Thymus (tissue), 11 donors: ENCODE results near the gene NOS1. TPM values are rescaled to one million over a fixed set of nuclear protein-coding genes. Genes with fewer than 3 reads are reported as not detected.

Experiments used
- DNase-seq, 9 donors: peaks; one replicate each; pipeline ENCODE4 v3.0.0-alpha.2; 2013; ENCODE audit warnings: low spot score in 9 of 9, low read depth in 6 of 9, missing footprints in 1 of 9
- H3K27ac ChIP-seq, 2 donors: one replicate each; pipeline ENCODE4 v1.5.1; 2013; ENCODE audit warnings: control low read depth in 1 of 2, low read depth in 1 of 2, low read length in 1 of 2, mild to moderate bottlenecking in 1 of 2, moderate library complexity in 1 of 2
- H3K27me3 ChIP-seq, 2 donors: one replicate each; pipeline ENCODE4 v1.5.1; 2013; ENCODE audit warnings: low read length in 1 of 2; ENCODE audit not compliant: control insufficient read depth in 2 of 2, insufficient read depth in 1 of 2
- H3K36me3 ChIP-seq, 2 donors: one replicate each; pipeline ENCODE4 v1.5.1; 2013; ENCODE audit warnings: low read length in 1 of 2, mild to moderate bottlenecking in 1 of 2, moderate library complexity in 1 of 2; ENCODE audit not compliant: control insufficient read depth in 2 of 2, insufficient read depth in 2 of 2
- H3K4me1 ChIP-seq, 2 donors: one replicate each; pipeline ENCODE4 v1.5.1; 2013; ENCODE audit warnings: low read length in 2 of 2; ENCODE audit not compliant: control insufficient read depth in 2 of 2, insufficient read depth in 2 of 2
- H3K4me3 ChIP-seq, 2 donors: one replicate each; pipeline ENCODE4 v1.5.1; 2013; ENCODE audit warnings: low read length in 2 of 2, control low read depth in 1 of 2, mild to moderate bottlenecking in 1 of 2
- H3K9me3 ChIP-seq, 2 donors: one replicate each; pipeline ENCODE4 v1.5.1; 2013; ENCODE audit warnings: low read length in 1 of 2, mild to moderate bottlenecking in 1 of 2; ENCODE audit not compliant: control insufficient read depth in 2 of 2, insufficient read depth in 1 of 2
- WGBS: extraction: QIAGEN DNeasy Blood & Tissue Kit; methylation state at CpG from one replicate; pipeline ENCODE4 v1.1.7; 2013; 5-methylcytosine and 5-hydroxymethylcytosine counted together
- polyA plus RNA-seq: library from polyadenylated mRNA; stranded (reverse); fragments of 200-250 nt; gene quantifications from one replicate; pipeline ENCODE4 v1.2.3, GENCODE V29; 2013
- total RNA-seq: library from RNA; stranded (reverse); fragments of 120-200 nt; gene quantifications from one replicate; pipeline ENCODE4 v1.2.4, GENCODE V29; 2013
- donor health status: healthy.

Gene NOS1
- total and polyA plus RNA-seq, 2 donors: 0.05 to 0.23 TPM

GRCh38 chr12:117178745-117179144, 182.7 kb downstream of the NOS1 start:
- WGBS: 98% methylated on average over 2 of the region's 2 CpGs
- peaks cover 32 to 79% of the 10 kb centered on the region in 2 donors for H3K36me3 ChIP-seq
- H3K27me3 ChIP-seq: no peaks in the 10 kb centered on the region
- no peak overlapping the region for H3K27ac ChIP-seq
- peaks cover 0 to 9% of the 10 kb centered on the region in 2 donors for H3K9me3 ChIP-seq
- no peaks in the 10 kb centered on the region for H3K4me1 ChIP-seq
- DNase-seq: no peak
- H3K4me3 ChIP-seq: no peak overlapping the region

GRCh38 chr12:117178301-117178700, 183.1 kb downstream of the NOS1 start:
- Histone ChIP-seq H3K9me3 (peaks cover 0 to 9% of the 10 kb centered on the region in 2 donors), H3K27me3 (no peaks in the 10 kb centered on the region), H3K27ac (no peak overlapping the region), H3K4me3 (no peak overlapping the region), H3K4me1 (no peaks in the 10 kb centered on the region), H3K36me3 (peaks cover 33 to 79% of the 10 kb centered on the region in 2 donors)
- no peak for DNase-seq
- 92% methylated on average over 10 of the region's 10 CpGs for WGBS

DNA sequence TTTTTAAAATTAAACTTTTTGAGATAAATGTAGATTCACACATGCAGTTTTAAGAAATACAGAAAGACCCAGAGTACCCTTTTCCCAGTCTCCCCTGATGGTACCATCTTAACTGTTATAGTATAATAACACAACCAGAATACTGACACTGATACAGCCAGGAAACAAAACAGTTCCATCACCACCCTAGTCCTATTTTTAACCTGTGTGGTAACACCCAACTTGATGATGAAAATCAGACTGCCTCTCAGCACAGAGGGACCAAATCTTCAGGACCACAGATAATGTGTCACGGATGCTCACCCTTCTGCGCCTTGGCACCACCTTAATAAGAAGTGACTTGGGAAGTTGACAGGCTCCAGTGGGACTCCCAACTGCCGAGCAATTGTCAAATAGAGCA, 189.3 kb downstream of the NOS1 start:
- WGBS: 99% methylated on average over 3 of the region's 3 CpGs

DNA sequence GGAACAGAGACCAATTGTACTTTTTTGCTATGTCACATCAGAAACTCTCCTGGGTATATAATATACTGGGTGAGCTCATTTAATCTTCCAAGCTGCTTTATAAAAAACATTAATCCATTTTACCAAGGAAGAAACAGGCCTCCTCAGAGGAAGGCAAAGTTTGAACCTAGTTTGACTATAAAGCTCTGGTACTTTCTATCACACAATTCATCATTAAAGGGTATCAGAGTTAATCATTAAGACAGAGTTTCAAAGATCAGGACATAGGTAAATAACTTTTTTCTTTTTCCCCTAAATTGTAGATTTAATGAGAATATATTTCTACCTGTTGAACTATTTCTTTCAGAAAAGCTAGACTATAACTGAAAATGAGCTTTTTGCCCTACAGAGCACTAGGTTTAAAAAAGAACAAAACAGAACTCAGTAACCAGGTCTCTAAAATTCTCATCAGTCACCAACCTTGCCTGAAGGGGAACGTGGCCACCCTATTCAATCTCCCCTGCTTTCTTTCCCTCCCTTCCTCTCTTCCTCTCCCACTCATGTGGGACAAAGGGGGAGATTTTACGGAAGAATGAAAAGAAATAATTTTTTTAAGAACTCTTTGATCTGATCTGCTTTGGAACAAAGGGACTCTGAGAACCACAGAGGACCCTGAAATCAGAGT, 189.8 kb downstream of the NOS1 start:
- 96% methylated on average over 2 of the region's 2 CpGs for WGBS
- Histone ChIP-seq H3K4me1 (no peaks in the 10 kb centered on the region), H3K4me3 (no peak overlapping the region), H3K36me3 (peaks cover 52 to 73% of the 10 kb centered on the region in 2 donors), H3K27me3 (no peaks in the 10 kb centered on the region), H3K9me3 (no peaks in the 10 kb centered on the region), H3K27ac (no peak overlapping the region)
- DNase-seq: no peak

More for the DNA sequence above, 189.3 kb downstream of the NOS1 start:
- Histone ChIP-seq H3K27me3 (no peaks in the 10 kb centered on the region), H3K4me3 (no peak overlapping the region), H3K4me1 (no peaks in the 10 kb centered on the region), H3K27ac (no peak overlapping the region), H3K9me3 (no peaks in the 10 kb centered on the region), H3K36me3 (peaks cover 47 to 75% of the 10 kb centered on the region in 2 donors)
- DNase-seq: no peak

DNA sequence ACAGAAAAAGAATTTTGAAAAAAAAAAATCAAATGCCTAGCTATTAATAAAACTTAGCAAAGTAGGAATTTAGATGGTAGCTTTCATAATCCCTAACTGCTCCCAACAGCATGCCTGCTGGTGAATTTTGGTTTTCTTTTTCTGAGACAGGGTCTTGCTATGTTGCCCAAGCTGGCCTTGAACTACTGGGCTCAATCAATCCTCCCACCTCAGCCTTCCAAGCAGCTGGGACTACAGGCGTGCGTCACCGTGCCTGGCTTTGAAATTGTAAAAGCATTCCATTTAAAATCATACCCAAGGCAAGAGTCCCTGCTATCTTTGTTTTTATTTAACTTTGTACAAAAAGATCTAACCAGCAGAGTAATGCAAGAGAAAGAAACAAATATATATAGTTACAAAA, 191.9 kb downstream of the NOS1 start:
- Histone ChIP-seq H3K4me3 (no peak overlapping the region), H3K27ac (no peak overlapping the region), H3K4me1 (no peaks in the 10 kb centered on the region), H3K36me3 (peaks cover 56 to 70% of the 10 kb centered on the region in 2 donors), H3K27me3 (no peaks in the 10 kb centered on the region), H3K9me3 (no peaks in the 10 kb centered on the region)
- WGBS: over 99% methylated on average over 3 of the region's 3 CpGs
- no peak for DNase-seq

DNA sequence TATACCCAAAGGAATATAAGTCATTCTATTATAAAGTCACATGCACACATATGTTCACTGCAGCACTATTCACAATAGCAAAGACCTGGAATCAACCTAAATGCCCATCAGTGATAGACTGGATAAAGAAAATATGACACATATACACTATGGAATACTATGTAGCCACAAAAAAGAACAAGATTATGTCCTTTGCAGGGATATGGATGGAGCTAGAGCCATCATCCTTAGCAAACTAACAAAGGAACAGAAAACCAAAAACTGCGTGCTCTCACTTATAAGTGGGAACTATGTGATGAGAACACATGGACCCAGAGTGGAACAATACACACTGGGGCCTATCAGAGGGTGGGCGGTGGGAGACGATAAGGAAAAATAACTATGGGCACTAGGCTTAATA, 192.4 kb downstream of the NOS1 start:
- no peak for DNase-seq
- H3K27ac ChIP-seq: no peak overlapping the region
- 83% methylated on average over 3 of the region's 3 CpGs for WGBS
- no peaks in the 10 kb centered on the region for H3K27me3 ChIP-seq
- peaks cover 55 to 70% of the 10 kb centered on the region in 2 donors for H3K36me3 ChIP-seq
- no peak overlapping the region for H3K4me3 ChIP-seq
- no peaks in the 10 kb centered on the region for H3K4me1 ChIP-seq
- H3K9me3 ChIP-seq: no peaks in the 10 kb centered on the region

GRCh38 chr12:117167769-117168168, 193.7 kb downstream of the NOS1 start:
- Histone ChIP-seq H3K27me3 (no peaks in the 10 kb centered on the region), H3K27ac (no peak overlapping the region), H3K36me3 (peaks cover 56 to 71% of the 10 kb centered on the region in 2 donors), H3K9me3 (no peaks in the 10 kb centered on the region), H3K4me3 (no peak overlapping the region), H3K4me1 (no peaks in the 10 kb centered on the region)
- no peak for DNase-seq
- WGBS: 98% methylated on average over 4 of the region's 4 CpGs

- no peaks in the 10 kb centered on the region for H3K9me3 ChIP-seq
- DNase-seq: no peak
- H3K4me3 ChIP-seq: no peak overlapping the region
- H3K4me1 ChIP-seq: no peaks in the 10 kb centered on the region
- peaks cover 66 to 77% of the 10 kb centered on the region in 2 donors for H3K36me3 ChIP-seq
- no peak overlapping the region for H3K27ac ChIP-seq
- no peaks in the 10 kb centered on the region for H3K27me3 ChIP-seq
- WGBS: 98% methylated on average over 4 of the region's 4 CpGs
These were observed 195.3 kb downstream of the NOS1 start for GRCh38 chr12:117166107-117166506.

DNA sequence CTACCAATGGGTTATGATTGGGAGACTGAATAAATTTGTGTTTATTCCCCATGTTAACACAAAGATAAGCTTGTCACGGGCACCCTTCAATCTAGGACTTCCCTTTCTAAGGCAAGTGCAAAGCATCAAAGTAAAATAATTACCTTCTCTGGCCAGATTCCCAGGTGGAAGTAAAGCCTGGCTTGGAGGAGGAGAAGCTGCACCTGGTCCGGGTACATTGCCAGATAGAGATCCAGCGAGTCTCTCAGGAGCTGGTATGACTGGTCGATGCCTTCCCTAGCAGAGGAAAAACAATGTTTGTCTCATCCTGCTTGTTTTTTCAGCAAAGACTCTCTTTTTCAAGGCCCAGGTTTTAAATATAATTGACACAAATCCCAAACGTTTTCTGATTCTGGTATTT, 196.1 kb downstream of the NOS1 start:
- H3K27ac ChIP-seq: no peak overlapping the region
- H3K36me3 ChIP-seq: peaks cover 71 to 76% of the 10 kb centered on the region in 2 donors
- 95% methylated on average over 5 of the region's 5 CpGs for WGBS
- DNase-seq: no peak
- no peak overlapping the region for H3K4me3 ChIP-seq
- H3K4me1 ChIP-seq: no peaks in the 10 kb centered on the region
- no peaks in the 10 kb centered on the region for H3K27me3 ChIP-seq
- H3K9me3 ChIP-seq: no peaks in the 10 kb centered on the region
